B cell (primary cell): ENCODE measurements around the gene CD8A. TPM values are rescaled to one million over a fixed set of nuclear protein-coding genes. Genes with fewer than 3 reads are reported as not detected.

Experiments used
- ATAC-seq: fragments of 200-7000 bp; cut with Tn5 transposase; one replicate; pipeline ENCODE4 v1.10.0; 2021; ENCODE audit warnings: low read depth, mild to moderate bottlenecking, moderate number of reproducible peaks, moderate library complexity
- CTCF ChIA-PET: fragments of 350-600 bp; sonication (Branson Sonifier 250); formaldehyde crosslinking; loops from one replicate; lab custom pipeline; 2021; ENCODE audit warnings: antibody characterized with exemption, inconsistent platforms; lab: Charles Lee
- POLR2A ChIA-PET: fragments of 350-600 bp; sonication (Branson Sonifier 250); formaldehyde crosslinking; loops from one replicate; lab custom pipeline; 2021; ENCODE audit warnings: antibody characterized with exemption; lab: Charles Lee
- DNase-seq: peaks from one replicate; pipeline ENCODE4 v3.0.0; 2013
- H2AFZ ChIP-seq: 2 replicates; pipeline ENCODE4 v1.6.1; 2012; ENCODE audit warnings: mild to moderate bottlenecking, low read depth, low read length; ENCODE audit not compliant: insufficient read depth, poor library complexity, severe bottlenecking
- H3K27ac ChIP-seq, 2 donors: 1 replicate in 1 of 2; 2 replicates in 1 of 2; pipeline ENCODE4 v1.5.1; 2012 to 2013; ENCODE audit warnings: low read length in 2 of 2, mild to moderate bottlenecking in 2 of 2, moderate library complexity in 1 of 2
- H3K27me3 ChIP-seq, 4 experiments: fragments of 200-600 bp in 1 of 4; sonication (generic) in 1 of 4; replicated peaks in 1 of 4; 1 replicate in 2 of 4; 2 replicates in 2 of 4; pipeline versions ENCODE4 v1.6.1 to v1.7.0; 2013 to 2016; ENCODE audit warnings: low read length in 3 of 4, mild to moderate bottlenecking in 2 of 4, mixed read lengths in 1 of 4, moderate library complexity in 1 of 4; ENCODE audit not compliant: insufficient read depth in 4 of 4, control insufficient read depth in 3 of 4; ENCODE audit errors: control extremely low read depth in 1 of 4
- H3K36me3 ChIP-seq, 2 experiments: replicated peaks in 1 of 2; 1 replicate in 1 of 2; 2 replicates in 1 of 2; pipeline versions ENCODE4 v1.6.1 to v1.7.1; 2013; ENCODE audit warnings: low read length in 1 of 2; ENCODE audit not compliant: insufficient read depth in 2 of 2, control insufficient read depth in 1 of 2; ENCODE audit errors: control extremely low read depth in 1 of 2, extremely low read depth in 1 of 2
- H3K4me1 ChIP-seq, 2 donors: fragments of 200-600 bp in 1 of 2; sonication (generic) in 1 of 2; 1 replicate in 1 of 2; 2 replicates in 1 of 2; pipeline versions ENCODE4 v1.5.1 to v1.6.1; 2013 to 2017; ENCODE audit warnings: low read length in 2 of 2; ENCODE audit not compliant: control insufficient read depth in 2 of 2, insufficient read depth in 2 of 2
- H3K4me2 ChIP-seq: replicated peaks from 2 replicates; pipeline ENCODE3; 2012; ENCODE audit warnings: mild to moderate bottlenecking, low read depth, low read length; ENCODE audit not compliant: poor library complexity, severe bottlenecking
- H3K4me3 ChIP-seq, 5 experiments: fragments of 200-600 bp in 1 of 5; sonication (generic) in 1 of 5; 1 replicate in 3 of 5; 2 replicates in 2 of 5; pipeline versions ENCODE4 v1.5.1 to v1.7.0; 2011 to 2016; ENCODE audit warnings: low read length in 4 of 5, mild to moderate bottlenecking in 4 of 5, low read depth in 2 of 5, control low read depth in 1 of 5, moderate library complexity in 1 of 5; ENCODE audit not compliant: insufficient read depth in 1 of 5; ENCODE audit errors: control extremely low read depth in 1 of 5, extremely low read depth in 1 of 5
- H3K79me2 ChIP-seq: fragments of 200-600 bp; sonication (generic); one replicate; pipeline ENCODE4 v1.6.0; 2016; ENCODE audit warnings: low read length; ENCODE audit not compliant: control insufficient read depth, insufficient read depth
- H3K9ac ChIP-seq: fragments of 200-600 bp; sonication (generic); 2 replicates; pipeline ENCODE4 v1.6.1; 2017; ENCODE audit warnings: mild to moderate bottlenecking, low read length, moderate library complexity
- H3K9me3 ChIP-seq, 3 donors: one replicate each; pipeline versions ENCODE4 v1.6.1 to v1.7.1; 2013; ENCODE audit warnings: low read length in 2 of 3; ENCODE audit not compliant: control insufficient read depth in 2 of 3, insufficient read depth in 1 of 3; ENCODE audit errors: control extremely low read depth in 1 of 3
- H4K20me1 ChIP-seq: 2 replicates; pipeline ENCODE4 v1.6.0; 2012; ENCODE audit warnings: mild to moderate bottlenecking, low read length; ENCODE audit not compliant: insufficient read depth, control insufficient read depth, poor library complexity, severe bottlenecking
- H3K27ac Mint-ChIP-seq: one replicate; pipeline ENCODE4 v1.8.0; 2021; ENCODE audit warnings: mixed read lengths
- H3K27me3 Mint-ChIP-seq: one replicate; pipeline ENCODE4 v1.8.0; 2021; ENCODE audit warnings: mixed read lengths
- H3K4me1 Mint-ChIP-seq: one replicate; pipeline ENCODE4 v1.8.0; 2021; ENCODE audit warnings: mixed read lengths
- H3K4me3 Mint-ChIP-seq: one replicate; pipeline ENCODE4 v1.8.0; 2021; ENCODE audit warnings: mixed read lengths
- H3K9me3 Mint-ChIP-seq: one replicate; pipeline ENCODE4 v1.8.0; 2022; ENCODE audit warnings: mixed read lengths; ENCODE audit not compliant: insufficient read depth
- CTCF ChIP-seq: fragments of 200-600 bp; IDR thresholded peaks from one replicate; pipeline ENCODE4 v1.8.0; 2022; ENCODE audit warnings: antibody characterized with exemption, mild to moderate bottlenecking
- EZH2 ChIP-seq: IDR thresholded peaks from 2 replicates; pipeline ENCODE4 v1.6.1; 2012; ENCODE audit warnings: borderline replicate concordance, low read depth, mild to moderate bottlenecking, moderate library complexity, low read length; ENCODE audit not compliant: insufficient read depth, poor library complexity, severe bottlenecking
- WGBS: methylation state at CpG from one replicate; pipeline ENCODE4 v1.1.5; 2013; ENCODE audit warnings: missing lambda C conversion rate; ENCODE audit not compliant: insufficient coverage; 5-methylcytosine and 5-hydroxymethylcytosine counted together
- intact Hi-C: fragments of 100-400 bp; cut with micrococcal nuclease; formaldehyde crosslinking; loops from one replicate; pipeline ENCODE4 v1.10.0; 2022
- polyA plus RNA-seq: library from polyadenylated mRNA; depleted of rRNA; stranded (reverse); fragments of >200 nt; gene quantifications from 2 replicates; pipeline ENCODE4 v1.2.3, GENCODE V29; 2012
- total RNA-seq, 2 donors: library from RNA; stranded (reverse); fragments of 120-200 nt in 1 of 2; gene quantifications; 1 replicate in 1 of 2; 2 replicates in 1 of 2; pipeline versions ENCODE4 v1.2.3 to v1.2.4, GENCODE V29; 2013 to 2022

Gene CD8A
- total and polyA plus RNA-seq, 2 donors (not counting 1 experiment from before 2014, with no cell fraction given), result 0.49 to 0.76 TPM

DNA sequence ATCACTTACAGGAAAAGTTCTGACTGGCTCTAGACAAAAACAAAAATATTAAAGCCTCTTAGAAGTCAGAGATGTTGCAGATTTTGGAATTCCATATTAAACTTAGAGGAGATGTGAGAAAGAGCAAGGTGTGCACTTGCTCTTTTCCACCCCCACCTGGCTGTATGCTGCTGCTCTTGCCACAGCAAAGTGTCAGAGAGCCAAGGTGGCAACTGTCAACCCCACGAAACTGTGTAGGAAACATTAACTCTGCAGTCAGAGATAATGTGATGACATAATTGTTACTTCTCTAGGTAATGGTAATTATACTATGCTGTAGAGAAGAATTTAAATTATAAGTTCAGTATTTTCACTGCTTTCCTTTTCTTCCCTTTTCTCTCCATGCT is 25.4 kb downstream of the CD8A start:
- peaks cover 13% of the 10 kb centered on the region for H3K4me1 Mint-ChIP-seq
- POLR2A ChIA-PET, result no interaction called here
- Histone ChIP-seq H3K4me3 (no peak overlapping the region), H4K20me1 (peaks cover 47% of the 10 kb centered on the region), H3K79me2 (peaks cover 20% of the 10 kb centered on the region), H3K36me3 (peaks cover 4 to 38% of the 10 kb centered on the region in 2 experiments), H3K4me2 (no peak overlapping the region), H3K4me1 (no peaks in the 10 kb centered on the region), H3K9me3 (no peaks in the 10 kb centered on the region), H3K27me3 (no peaks in the 10 kb centered on the region), H3K27ac (no peak overlapping the region), H3K9ac (no peak overlapping the region), H2AFZ (no peak overlapping the region)
- intact Hi-C loops, result no loop called here
- H3K27ac Mint-ChIP-seq, result no peak overlapping the region
- no peaks in the 10 kb centered on the region for H3K9me3 Mint-ChIP-seq
- TF ChIP-seq CTCF (no peak), EZH2 (no peak)
- CTCF ChIA-PET, result interaction anchor here (0.9 to 2.4 kb wide), 7 partner anchors 10 to 544 kb away, joined by 3 to 12 read pairs (median 4); no protein-coding TSS in a partner anchor
- DNase-seq (no peak), ATAC-seq (no peak)
- H3K27me3 Mint-ChIP-seq, result no peaks in the 10 kb centered on the region
- WGBS, result 83% methylated on average over 1 of the region's 1 CpG
- H3K4me3 Mint-ChIP-seq, result no peak overlapping the region

- no peak overlapping the region for H2AFZ ChIP-seq
- ChIA-PET CTCF (interaction anchor here (0.9 to 2.4 kb wide), 8 partner anchors 10 to 543 kb away, joined by 3 to 12 read pairs (median 4); no protein-coding TSS in a partner anchor), POLR2A (no interaction called here)
- H3K9me3 ChIP-seq, result no peaks in the 10 kb centered on the region
- H3K4me2 ChIP-seq, result no peak overlapping the region
- no peaks in the 10 kb centered on the region for H3K27me3 Mint-ChIP-seq
- ATAC-seq, result peak; percentile 60
- H3K27ac ChIP-seq, result no peak overlapping the region
- no CpG with 5 or more reads among the region's 4 CpGs for WGBS
- peak; percentile 77 for TF ChIP-seq CTCF
- no peak for TF ChIP-seq EZH2
- H3K4me3 Mint-ChIP-seq, result no peak overlapping the region
- no peak overlapping the region for H3K9ac ChIP-seq
- H3K36me3 ChIP-seq, result peaks cover 5 to 33% of the 10 kb centered on the region in 2 experiments
- H3K27ac Mint-ChIP-seq, result no peak overlapping the region
- peaks cover 14% of the 10 kb centered on the region for H3K4me1 Mint-ChIP-seq
- H3K27me3 ChIP-seq, result no peaks in the 10 kb centered on the region
- DNase-seq, result peak; percentile 54
- peaks cover 48% of the 10 kb centered on the region for H4K20me1 ChIP-seq
- no peaks in the 10 kb centered on the region for H3K9me3 Mint-ChIP-seq
- H3K4me1 ChIP-seq, result no peaks in the 10 kb centered on the region
- peaks cover 25% of the 10 kb centered on the region for H3K79me2 ChIP-seq
- H3K4me3 ChIP-seq, result no peak overlapping the region
- intact Hi-C loops, result no loop called here
These were observed 25.9 kb downstream of the CD8A start for GRCh38 chr2:86764661-86765309.
